ENCODE results near the gene PRKAR1A.

Gene PRKAR1A

DNA sequence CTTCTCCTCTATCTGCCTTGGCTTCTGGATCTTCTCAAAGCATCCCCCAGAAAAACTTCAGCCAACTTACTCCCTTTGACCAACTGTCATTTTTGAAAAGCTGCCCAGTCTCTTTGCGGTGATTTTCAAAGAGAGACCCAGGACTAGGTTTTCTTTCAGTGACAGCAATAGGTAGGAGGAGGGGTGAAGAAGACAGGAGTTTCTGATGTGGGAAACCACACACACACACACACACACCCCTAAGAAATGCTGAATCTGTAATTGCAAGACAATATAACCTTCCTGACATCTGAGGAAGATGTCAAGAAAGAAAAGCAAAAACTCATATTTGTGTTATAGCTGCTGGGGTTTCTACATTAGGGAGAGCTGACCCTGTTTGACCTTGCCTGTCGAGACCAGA lies 83.8 kb downstream of the PRKAR1A start:
- H3K36me3 ChIP-seq (replicated peaks in 1 of 2; ENCODE audit: control insufficient read depth in 2 of 2, insufficient read depth in 2 of 2, low read length in 2 of 2), result no peaks in the 10 kb centered on the region

DNA sequence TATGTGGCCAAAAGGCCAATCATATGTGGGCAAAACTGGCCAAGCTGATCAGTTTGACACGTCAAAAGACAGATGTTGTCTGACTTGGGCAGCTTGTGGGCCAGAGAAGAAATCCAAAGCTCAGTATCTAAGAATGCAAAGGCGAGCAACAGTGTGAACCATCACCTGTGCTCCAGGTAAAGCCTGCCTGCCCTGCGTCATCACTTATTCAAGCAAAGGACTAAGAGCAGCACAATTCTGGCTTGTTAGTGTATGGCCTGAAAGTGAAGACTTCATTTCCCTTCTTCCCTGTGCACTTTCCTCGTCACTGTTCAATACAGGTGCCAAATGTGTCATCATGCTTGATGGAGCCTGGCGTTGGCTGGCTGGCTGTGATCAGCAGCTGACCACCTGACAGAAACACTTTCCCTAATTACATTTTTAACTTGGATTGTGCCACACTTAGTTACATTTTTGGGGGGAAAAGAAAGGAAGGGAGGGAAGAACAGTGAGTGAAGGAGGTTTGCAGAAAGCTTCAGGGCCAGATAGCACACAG lies 84.2 kb downstream of the PRKAR1A start:
- Histone ChIP-seq H3K36me3 (replicated peaks in 1 of 2; ENCODE audit: control insufficient read depth in 2 of 2, insufficient read depth in 2 of 2, low read length in 2 of 2) (no peaks in the 10 kb centered on the region), H3K27me3 (ENCODE audit: control insufficient read depth in 3 of 3, insufficient read depth in 3 of 3, low read depth in 1 of 3, low read length in 3 of 3) (peaks cover 2 to 76% (median 21%) of the 10 kb centered on the region in 3 experiments), H3K79me1 (ENCODE audit: low read depth, low read length) (no peaks in the 10 kb centered on the region), H4K8ac (ENCODE audit: low read depth, low read length) (no peak overlapping the region), H2BK120ac (ENCODE audit: low read depth, low read length) (no peak overlapping the region), H3K4me2 (ENCODE audit: insufficient read depth, low read length, poor library complexity, severe bottlenecking) (no peak overlapping the region), H3K4me1 (ENCODE audit: control insufficient read depth in 2 of 2, insufficient read depth in 1 of 2, low read depth in 1 of 2, low read length in 2 of 2) (peaks cover 3 to 9% of the 10 kb centered on the region in 2 donors), H3K23ac (ENCODE audit: low read depth, low read length, poor library complexity) (no peak overlapping the region), H3K4me3 (ENCODE audit: low read length in 2 of 2) (no peak overlapping the region), H3K9me3 (replicated peaks in 1 of 2; ENCODE audit: control insufficient read depth in 2 of 2, insufficient read depth in 1 of 2, low read depth in 1 of 2, low read length in 2 of 2) (no peaks in the 10 kb centered on the region), H3K18ac (ENCODE audit: low read length) (no peak overlapping the region), H2BK12ac (ENCODE audit: low read length) (no peak overlapping the region), H3K27ac (replicated peaks; ENCODE audit: low read length) (no peak overlapping the region), H4K91ac (ENCODE audit: low read depth, low read length, poor library complexity) (no peak overlapping the region), H2BK5ac (ENCODE audit: low read length) (no peak overlapping the region), H2BK15ac (ENCODE audit: low read length) (no peak overlapping the region), H3K4ac (ENCODE audit: low read length) (no peak overlapping the region), H2AK5ac (ENCODE audit: low read depth, low read length) (no peak overlapping the region), H2AFZ (ENCODE audit: low read length) (no peak overlapping the region), H3K14ac (ENCODE audit: low read length) (no peak overlapping the region), H3K9ac (ENCODE audit: low read depth, low read length, poor library complexity) (no peak overlapping the region)
- no CpG with 5 or more reads among the region's 5 CpGs for WGBS, 2 donors (ENCODE audit: extremely low coverage in 2 of 2, insufficient read length in 2 of 2, insufficient replicate concordance in 1 of 2)
- DNase-seq (ENCODE audit: low spot score), result no peak

More for the DNA sequence above, 83.8 kb downstream of the PRKAR1A start:
- no peak overlapping the region for H2BK120ac ChIP-seq (ENCODE audit: low read depth, low read length)
- H4K8ac ChIP-seq (ENCODE audit: low read depth, low read length), result no peak overlapping the region
- H3K4ac ChIP-seq (ENCODE audit: low read length), result no peak overlapping the region
- peaks cover 3 to 5% of the 10 kb centered on the region in 2 donors for H3K4me1 ChIP-seq (ENCODE audit: control insufficient read depth in 2 of 2, insufficient read depth in 1 of 2, low read depth in 1 of 2, low read length in 2 of 2)
- no peak overlapping the region for H2BK5ac ChIP-seq (ENCODE audit: low read length)
- no peak overlapping the region for H3K9ac ChIP-seq (ENCODE audit: low read depth, low read length, poor library complexity)
- no peak overlapping the region for H3K18ac ChIP-seq (ENCODE audit: low read length)
- H2AK5ac ChIP-seq (ENCODE audit: low read depth, low read length), result no peak overlapping the region
- H3K27ac ChIP-seq (replicated peaks; ENCODE audit: low read length), result no peak overlapping the region
- no peaks in the 10 kb centered on the region for H3K9me3 ChIP-seq (replicated peaks in 1 of 2; ENCODE audit: control insufficient read depth in 2 of 2, insufficient read depth in 1 of 2, low read depth in 1 of 2, low read length in 2 of 2)
- no peak overlapping the region for H2BK12ac ChIP-seq (ENCODE audit: low read length)
- WGBS, 2 donors (ENCODE audit: extremely low coverage in 2 of 2, insufficient read length in 2 of 2, insufficient replicate concordance in 1 of 2), result no CpG with 5 or more reads among the region's 2 CpGs
- H3K79me1 ChIP-seq (ENCODE audit: low read depth, low read length), result no peaks in the 10 kb centered on the region
- no peak overlapping the region for H3K4me2 ChIP-seq (ENCODE audit: insufficient read depth, low read length, poor library complexity, severe bottlenecking)
- no peak overlapping the region for H3K4me3 ChIP-seq (ENCODE audit: low read length in 2 of 2)
- no peak overlapping the region for H2AFZ ChIP-seq (ENCODE audit: low read length)
- peaks cover 2 to 71% (median 16%) of the 10 kb centered on the region in 3 experiments for H3K27me3 ChIP-seq (ENCODE audit: control insufficient read depth in 3 of 3, insufficient read depth in 3 of 3, low read depth in 1 of 3, low read length in 3 of 3)
- no peak overlapping the region for H4K91ac ChIP-seq (ENCODE audit: low read depth, low read length, poor library complexity)
- no peak overlapping the region for H3K14ac ChIP-seq (ENCODE audit: low read length)
- H2BK15ac ChIP-seq (ENCODE audit: low read length), result no peak overlapping the region
- no peak overlapping the region for H3K23ac ChIP-seq (ENCODE audit: low read depth, low read length, poor library complexity)
- no peak for DNase-seq (ENCODE audit: low spot score)

DNA sequence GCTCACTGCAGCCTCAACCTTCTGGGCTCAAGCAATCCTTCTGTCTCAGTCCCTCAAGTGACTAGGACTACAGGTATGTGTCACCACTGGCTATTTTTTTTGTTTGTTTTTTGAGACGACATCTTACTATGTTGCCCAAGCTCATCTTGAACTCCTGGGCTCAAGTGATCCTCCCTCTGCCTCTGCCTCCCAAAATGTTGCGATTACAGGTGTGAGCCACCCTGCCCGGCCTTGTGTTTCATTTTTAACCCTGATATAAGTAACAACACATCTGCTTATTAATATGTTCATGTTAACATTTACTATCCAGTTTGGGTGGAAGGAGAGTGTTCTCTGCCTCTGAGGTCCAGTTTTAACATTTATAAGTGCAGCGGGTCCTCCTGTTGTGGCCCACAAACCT lies 85.8 kb downstream of the PRKAR1A start:
- H2BK120ac ChIP-seq (ENCODE audit: low read depth, low read length), result no peak overlapping the region
- no peak overlapping the region for H2BK5ac ChIP-seq (ENCODE audit: low read length)
- H3K79me1 ChIP-seq (ENCODE audit: low read depth, low read length), result no peaks in the 10 kb centered on the region
- no peak overlapping the region for H3K4ac ChIP-seq (ENCODE audit: low read length)
- H2BK12ac ChIP-seq (ENCODE audit: low read length), result no peak overlapping the region
- H3K4me2 ChIP-seq (ENCODE audit: insufficient read depth, low read length, poor library complexity, severe bottlenecking), result no peak overlapping the region
- H3K27ac ChIP-seq (replicated peaks; ENCODE audit: low read length), result no peak overlapping the region
- H4K8ac ChIP-seq (ENCODE audit: low read depth, low read length), result no peak overlapping the region
- no CpG with 5 or more reads among the region's 4 CpGs for WGBS, 2 donors (ENCODE audit: extremely low coverage in 2 of 2, insufficient read length in 2 of 2, insufficient replicate concordance in 1 of 2)
- peaks cover 2 to 87% (median 27%) of the 10 kb centered on the region in 3 experiments for H3K27me3 ChIP-seq (ENCODE audit: control insufficient read depth in 3 of 3, insufficient read depth in 3 of 3, low read depth in 1 of 3, low read length in 3 of 3)
- H3K14ac ChIP-seq (ENCODE audit: low read length), result no peak overlapping the region
- H3K4me1 ChIP-seq (ENCODE audit: control insufficient read depth in 2 of 2, insufficient read depth in 1 of 2, low read depth in 1 of 2, low read length in 2 of 2), result peaks cover 3 to 9% of the 10 kb centered on the region in 2 donors
- no peak for DNase-seq (ENCODE audit: low spot score)
- H3K18ac ChIP-seq (ENCODE audit: low read length), result no peak overlapping the region
- no peak overlapping the region for H3K23ac ChIP-seq (ENCODE audit: low read depth, low read length, poor library complexity)
- no peaks in the 10 kb centered on the region for H3K9me3 ChIP-seq (replicated peaks in 1 of 2; ENCODE audit: control insufficient read depth in 2 of 2, insufficient read depth in 1 of 2, low read depth in 1 of 2, low read length in 2 of 2)
- H3K36me3 ChIP-seq (replicated peaks in 1 of 2; ENCODE audit: control insufficient read depth in 2 of 2, insufficient read depth in 2 of 2, low read length in 2 of 2), result no peaks in the 10 kb centered on the region
- no peak overlapping the region for H2BK15ac ChIP-seq (ENCODE audit: low read length)
- H4K91ac ChIP-seq (ENCODE audit: low read depth, low read length, poor library complexity), result no peak overlapping the region
- H3K4me3 ChIP-seq (ENCODE audit: low read length in 2 of 2), result no peak overlapping the region
- no peak overlapping the region for H2AK5ac ChIP-seq (ENCODE audit: low read depth, low read length)
- no peak overlapping the region for H3K9ac ChIP-seq (ENCODE audit: low read depth, low read length, poor library complexity)
- no peak overlapping the region for H2AFZ ChIP-seq (ENCODE audit: low read length)

GRCh38 chr17:68598545-68598961 lies 86.3 kb downstream of the PRKAR1A start:
- H3K4me1 ChIP-seq (ENCODE audit: control insufficient read depth in 2 of 2, insufficient read depth in 1 of 2, low read depth in 1 of 2, low read length in 2 of 2), result peaks cover 3 to 9% of the 10 kb centered on the region in 2 donors

More at GRCh38 chr17:68598545-68598961, 86.3 kb downstream of the PRKAR1A start:
- Histone ChIP-seq H2AFZ (ENCODE audit: low read length) (no peak overlapping the region), H3K27me3 (ENCODE audit: control insufficient read depth in 3 of 3, insufficient read depth in 3 of 3, low read depth in 1 of 3, low read length in 3 of 3) (peaks cover 2 to 87% (median 27%) of the 10 kb centered on the region in 3 experiments), H3K79me1 (ENCODE audit: low read depth, low read length) (no peaks in the 10 kb centered on the region), H4K8ac (ENCODE audit: low read depth, low read length) (no peak overlapping the region), H3K4ac (ENCODE audit: low read length) (no peak overlapping the region), H2BK12ac (ENCODE audit: low read length) (no peak overlapping the region), H2BK15ac (ENCODE audit: low read length) (no peak overlapping the region), H3K23ac (ENCODE audit: low read depth, low read length, poor library complexity) (no peak overlapping the region), H2BK5ac (ENCODE audit: low read length) (no peak overlapping the region), H3K9ac (ENCODE audit: low read depth, low read length, poor library complexity) (no peak overlapping the region), H3K14ac (ENCODE audit: low read length) (no peak overlapping the region), H3K4me2 (ENCODE audit: insufficient read depth, low read length, poor library complexity, severe bottlenecking) (no peak overlapping the region), H3K36me3 (replicated peaks in 1 of 2; ENCODE audit: control insufficient read depth in 2 of 2, insufficient read depth in 2 of 2, low read length in 2 of 2) (no peaks in the 10 kb centered on the region), H3K27ac (replicated peaks; ENCODE audit: low read length) (no peak overlapping the region), H4K91ac (ENCODE audit: low read depth, low read length, poor library complexity) (no peak overlapping the region), H2AK5ac (ENCODE audit: low read depth, low read length) (no peak overlapping the region), H3K18ac (ENCODE audit: low read length) (no peak overlapping the region), H2BK120ac (ENCODE audit: low read depth, low read length) (no peak overlapping the region), H3K4me3 (ENCODE audit: low read length in 2 of 2) (no peak overlapping the region), H3K9me3 (replicated peaks in 1 of 2; ENCODE audit: control insufficient read depth in 2 of 2, insufficient read depth in 1 of 2, low read depth in 1 of 2, low read length in 2 of 2) (no peaks in the 10 kb centered on the region)
- DNase-seq (ENCODE audit: low spot score), result no peak
- no CpG with 5 or more reads among the region's 4 CpGs for WGBS, 2 donors (ENCODE audit: extremely low coverage in 2 of 2, insufficient read length in 2 of 2, insufficient replicate concordance in 1 of 2)

Data from neuronal stem cell (in vitro differentiated cells).